ENCODE results near the gene ZNF804B.

The ZNF804B gene

DNA sequence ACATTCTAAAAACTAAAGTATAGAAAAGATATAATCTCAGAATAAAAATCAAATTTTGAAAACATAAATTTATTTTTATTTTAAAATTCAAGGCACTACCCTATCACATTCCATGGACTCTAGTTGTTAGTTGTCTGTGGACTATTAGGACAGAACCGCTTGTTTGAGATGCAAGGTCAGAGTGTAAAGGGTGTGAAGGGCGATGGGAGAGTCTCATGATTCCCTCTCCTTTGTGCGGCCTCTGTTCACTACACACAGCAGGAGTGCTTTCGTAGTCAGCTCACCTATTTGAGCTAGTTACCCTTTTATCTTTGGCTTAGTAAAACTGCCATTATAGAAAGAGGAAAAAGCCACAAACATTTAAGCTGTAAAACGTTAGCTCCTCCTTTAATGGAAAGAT is 225.8 kb downstream of the ZNF804B start:
- no peaks in the 10 kb centered on the region for H3K9me3 ChIP-seq (ENCODE audit: control insufficient read depth in 1 of 2, low read length in 2 of 2)
- no peak overlapping the region for H3K4me3 ChIP-seq (ENCODE audit: low read depth in 1 of 2, low read length in 2 of 2)
- H3K27ac ChIP-seq (ENCODE audit: low read length) = no peak overlapping the region
- no peaks in the 10 kb centered on the region for H3K27me3 ChIP-seq (ENCODE audit: low read depth, low read length)
- H3K36me3 ChIP-seq (ENCODE audit: control insufficient read depth in 1 of 2, insufficient read depth in 2 of 2, low read length in 2 of 2) = no peaks in the 10 kb centered on the region
- peaks cover 0 to 9% of the 10 kb centered on the region in 2 donors for H3K4me1 ChIP-seq (ENCODE audit: control insufficient read depth in 1 of 2, insufficient read depth in 2 of 2, low read length in 2 of 2)

DNA sequence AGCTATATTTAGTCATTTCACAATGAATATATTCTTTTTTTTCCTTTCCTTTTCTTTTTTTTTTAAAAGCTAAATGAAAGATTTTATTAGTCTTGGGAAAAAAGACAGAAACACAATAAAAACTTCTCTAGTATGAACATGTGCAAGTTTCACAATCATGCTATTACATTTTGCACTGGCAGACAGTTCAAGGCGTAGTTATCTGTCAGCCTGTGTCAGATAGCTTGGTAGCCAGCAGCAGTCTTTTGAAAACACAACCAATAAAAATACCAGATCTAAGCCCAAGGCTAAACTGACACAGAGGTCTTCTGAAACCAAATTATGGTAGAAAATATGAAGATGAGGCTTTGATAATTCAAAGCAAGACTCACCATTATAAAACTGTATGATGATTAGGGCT is 241.8 kb downstream of the ZNF804B start:
- Histone ChIP-seq H3K36me3 (ENCODE audit: control insufficient read depth in 1 of 2, insufficient read depth in 2 of 2, low read length in 2 of 2) (no peaks in the 10 kb centered on the region), H3K27ac (ENCODE audit: low read length) (no peak overlapping the region), H3K4me3 (ENCODE audit: low read depth in 1 of 2, low read length in 2 of 2) (no peak overlapping the region), H3K27me3 (ENCODE audit: low read depth, low read length) (no peaks in the 10 kb centered on the region), H3K9me3 (ENCODE audit: control insufficient read depth in 1 of 2, low read length in 2 of 2) (no peaks in the 10 kb centered on the region), H3K4me1 (ENCODE audit: control insufficient read depth in 1 of 2, insufficient read depth in 2 of 2, low read length in 2 of 2) (peaks cover 0 to 7% of the 10 kb centered on the region in 2 donors)

GRCh38 chr7:89002981-89003956 is 243.8 kb downstream of the ZNF804B start:
- Histone ChIP-seq H3K4me1 (ENCODE audit: control insufficient read depth in 1 of 2, insufficient read depth in 2 of 2, low read length in 2 of 2) (peaks cover 0 to 7% of the 10 kb centered on the region in 2 donors), H3K36me3 (ENCODE audit: control insufficient read depth in 1 of 2, insufficient read depth in 2 of 2, low read length in 2 of 2) (no peaks in the 10 kb centered on the region), H3K27ac (ENCODE audit: low read length) (no peak overlapping the region), H3K9me3 (ENCODE audit: control insufficient read depth in 1 of 2, low read length in 2 of 2) (no peaks in the 10 kb centered on the region), H3K4me3 (ENCODE audit: low read depth in 1 of 2, low read length in 2 of 2) (peak overlapping the region; percentile 50 to 67), H3K27me3 (ENCODE audit: low read depth, low read length) (no peaks in the 10 kb centered on the region)

DNA sequence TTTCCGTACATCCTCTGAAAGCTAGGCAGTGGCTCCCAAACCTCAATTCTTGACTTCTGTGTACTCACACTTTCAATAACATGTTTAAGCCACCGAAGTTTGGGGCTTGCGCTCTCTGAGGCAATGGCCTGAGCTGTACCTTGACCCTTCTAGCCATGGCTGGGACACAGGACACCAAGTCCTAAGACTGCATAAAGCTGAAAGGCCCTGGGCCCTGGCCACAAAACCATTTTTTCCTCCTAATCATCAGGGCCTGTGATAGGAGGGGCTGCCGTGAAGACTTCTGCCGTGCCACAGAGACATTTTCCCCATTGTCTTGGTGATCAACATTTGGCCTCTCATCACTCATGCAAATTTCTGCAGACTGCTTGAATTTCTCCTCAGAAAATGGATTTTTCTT is 252.5 kb downstream of the ZNF804B start:
- Histone ChIP-seq H3K4me3 (ENCODE audit: low read depth in 1 of 2, low read length in 2 of 2) (no peak overlapping the region), H3K27ac (ENCODE audit: low read length) (no peak overlapping the region), H3K27me3 (ENCODE audit: low read depth, low read length) (no peaks in the 10 kb centered on the region)

GRCh38 chr7:89017695-89018094 is 258.2 kb downstream of the ZNF804B start:
- H3K4me1 ChIP-seq (ENCODE audit: control insufficient read depth in 1 of 2, insufficient read depth in 2 of 2, low read length in 2 of 2) = no peaks in the 10 kb centered on the region
- no peak overlapping the region for H3K4me3 ChIP-seq (ENCODE audit: low read depth in 1 of 2, low read length in 2 of 2)
- H3K36me3 ChIP-seq (ENCODE audit: control insufficient read depth in 1 of 2, insufficient read depth in 2 of 2, low read length in 2 of 2) = no peaks in the 10 kb centered on the region
- H3K27ac ChIP-seq (ENCODE audit: low read length) = no peak overlapping the region
- peaks cover 0 to 4% of the 10 kb centered on the region in 2 donors for H3K9me3 ChIP-seq (ENCODE audit: control insufficient read depth in 1 of 2, low read length in 2 of 2)
- no peaks in the 10 kb centered on the region for H3K27me3 ChIP-seq (ENCODE audit: low read depth, low read length)

More for the DNA sequence above, 252.5 kb downstream of the ZNF804B start:
- Histone ChIP-seq H3K36me3 (ENCODE audit: control insufficient read depth in 1 of 2, insufficient read depth in 2 of 2, low read length in 2 of 2) (no peaks in the 10 kb centered on the region), H3K9me3 (ENCODE audit: control insufficient read depth in 1 of 2, low read length in 2 of 2) (no peaks in the 10 kb centered on the region), H3K4me1 (ENCODE audit: control insufficient read depth in 1 of 2, insufficient read depth in 2 of 2, low read length in 2 of 2) (no peaks in the 10 kb centered on the region)

GRCh38 chr7:89021741-89022140 is 262.2 kb downstream of the ZNF804B start:
- H3K9me3 ChIP-seq (ENCODE audit: control insufficient read depth in 1 of 2, low read length in 2 of 2) = peaks cover 0 to 4% of the 10 kb centered on the region in 2 donors
- no peaks in the 10 kb centered on the region for H3K36me3 ChIP-seq (ENCODE audit: control insufficient read depth in 1 of 2, insufficient read depth in 2 of 2, low read length in 2 of 2)

DNA sequence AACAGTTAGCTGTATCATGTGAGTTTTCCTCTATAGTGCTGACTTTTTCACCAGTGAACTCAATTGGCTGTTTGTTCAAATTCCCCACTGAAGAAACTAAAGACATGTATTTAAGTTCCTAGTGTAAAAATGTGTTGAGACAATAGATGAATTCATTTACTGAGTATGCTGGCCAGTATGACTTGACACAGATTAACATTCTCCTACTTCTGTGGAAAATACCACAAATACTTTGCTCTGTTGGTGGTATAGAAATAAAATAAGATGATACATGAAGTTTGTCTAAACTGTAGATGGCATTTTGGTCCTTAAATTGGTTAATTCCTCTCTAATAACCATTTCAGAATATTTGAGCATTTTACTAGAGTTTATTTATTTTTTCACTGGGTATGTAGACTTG is 263.7 kb downstream of the ZNF804B start:
- no peak overlapping the region for H3K4me3 ChIP-seq (ENCODE audit: low read depth in 1 of 2, low read length in 2 of 2)
- H3K27ac ChIP-seq (ENCODE audit: low read length) = no peak overlapping the region
- H3K9me3 ChIP-seq (ENCODE audit: control insufficient read depth in 1 of 2, low read length in 2 of 2) = peaks cover 0 to 4% of the 10 kb centered on the region in 2 donors
- H3K4me1 ChIP-seq (ENCODE audit: control insufficient read depth in 1 of 2, insufficient read depth in 2 of 2, low read length in 2 of 2) = no peaks in the 10 kb centered on the region
- H3K27me3 ChIP-seq (ENCODE audit: low read depth, low read length) = no peaks in the 10 kb centered on the region
- no peaks in the 10 kb centered on the region for H3K36me3 ChIP-seq (ENCODE audit: control insufficient read depth in 1 of 2, insufficient read depth in 2 of 2, low read length in 2 of 2)

More at GRCh38 chr7:89021741-89022140, 262.2 kb downstream of the ZNF804B start:
- no peaks in the 10 kb centered on the region for H3K4me1 ChIP-seq (ENCODE audit: control insufficient read depth in 1 of 2, insufficient read depth in 2 of 2, low read length in 2 of 2)
- no peak overlapping the region for H3K27ac ChIP-seq (ENCODE audit: low read length)
- no peak overlapping the region for H3K4me3 ChIP-seq (ENCODE audit: low read depth in 1 of 2, low read length in 2 of 2)
- no peaks in the 10 kb centered on the region for H3K27me3 ChIP-seq (ENCODE audit: low read depth, low read length)

DNA sequence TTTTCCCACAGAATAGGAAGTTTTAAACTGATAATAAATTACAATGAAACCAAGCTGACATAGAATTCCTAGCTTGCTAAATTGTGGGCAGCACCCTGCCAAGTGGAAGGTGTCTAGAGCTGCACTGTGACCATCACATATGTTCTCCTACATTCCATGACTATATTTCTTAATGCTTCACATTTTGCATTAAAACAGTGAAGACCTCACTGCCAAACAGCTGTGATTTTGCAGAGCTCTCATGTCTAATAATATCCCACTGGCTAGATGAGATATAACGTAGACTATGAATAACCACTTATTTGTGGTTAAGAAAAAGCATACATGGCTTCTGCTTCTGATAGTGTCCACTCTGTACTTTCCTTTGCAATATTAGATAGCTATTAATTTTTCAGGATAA is 264.4 kb downstream of the ZNF804B start:
- Histone ChIP-seq H3K27ac (ENCODE audit: low read length) (no peak overlapping the region), H3K4me3 (ENCODE audit: low read depth in 1 of 2, low read length in 2 of 2) (no peak overlapping the region), H3K27me3 (ENCODE audit: low read depth, low read length) (no peaks in the 10 kb centered on the region), H3K4me1 (ENCODE audit: control insufficient read depth in 1 of 2, insufficient read depth in 2 of 2, low read length in 2 of 2) (no peaks in the 10 kb centered on the region), H3K9me3 (ENCODE audit: control insufficient read depth in 1 of 2, low read length in 2 of 2) (no peaks in the 10 kb centered on the region), H3K36me3 (ENCODE audit: control insufficient read depth in 1 of 2, insufficient read depth in 2 of 2, low read length in 2 of 2) (no peaks in the 10 kb centered on the region)

DNA sequence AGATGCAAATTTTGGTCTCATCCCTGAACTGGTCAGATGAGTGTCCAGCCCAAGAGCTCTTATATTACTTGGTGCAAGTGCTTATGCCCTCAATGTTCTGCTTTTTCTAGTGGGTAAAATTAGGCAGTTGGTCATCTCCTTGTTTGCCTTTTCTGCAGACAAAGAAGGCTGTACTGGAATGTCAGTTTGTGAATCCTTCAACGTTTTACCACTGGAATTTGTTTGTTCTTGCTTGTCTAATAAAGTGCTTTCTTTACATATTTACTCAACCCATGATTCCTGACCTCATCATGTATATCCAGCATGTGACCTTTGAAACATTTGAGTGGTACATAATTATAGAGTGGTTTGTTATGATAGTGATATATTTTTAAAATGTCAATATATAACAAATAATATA is 268.3 kb downstream of the ZNF804B start:
- Histone ChIP-seq H3K36me3 (ENCODE audit: control insufficient read depth in 1 of 2, insufficient read depth in 2 of 2, low read length in 2 of 2) (no peaks in the 10 kb centered on the region), H3K27ac (ENCODE audit: low read length) (no peak overlapping the region), H3K4me1 (ENCODE audit: control insufficient read depth in 1 of 2, insufficient read depth in 2 of 2, low read length in 2 of 2) (no peaks in the 10 kb centered on the region), H3K9me3 (ENCODE audit: control insufficient read depth in 1 of 2, low read length in 2 of 2) (no peaks in the 10 kb centered on the region), H3K27me3 (ENCODE audit: low read depth, low read length) (no peaks in the 10 kb centered on the region), H3K4me3 (ENCODE audit: low read depth in 1 of 2, low read length in 2 of 2) (no peak overlapping the region)

DNA sequence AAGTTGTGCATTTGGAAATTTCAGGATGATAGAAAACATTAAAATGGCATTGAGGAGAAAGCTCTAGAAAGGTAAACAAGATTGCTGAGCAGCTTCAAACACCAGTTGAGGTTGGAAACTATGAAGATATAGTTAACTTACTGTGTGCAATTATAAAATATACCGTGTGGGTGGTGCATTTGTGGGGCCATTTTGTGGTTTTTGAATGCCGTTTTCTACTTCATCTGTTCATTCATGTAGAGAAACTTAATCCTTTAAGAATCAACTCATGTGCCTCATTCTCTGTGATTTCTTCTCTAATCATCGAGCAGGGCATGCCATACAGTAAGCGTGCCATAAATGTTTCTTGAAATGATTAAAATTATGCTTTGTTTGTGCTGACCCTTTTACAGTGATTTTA is 268.8 kb downstream of the ZNF804B start:
- Histone ChIP-seq H3K9me3 (ENCODE audit: control insufficient read depth in 1 of 2, low read length in 2 of 2) (no peaks in the 10 kb centered on the region), H3K27me3 (ENCODE audit: low read depth, low read length) (no peaks in the 10 kb centered on the region), H3K4me1 (ENCODE audit: control insufficient read depth in 1 of 2, insufficient read depth in 2 of 2, low read length in 2 of 2) (no peaks in the 10 kb centered on the region), H3K27ac (ENCODE audit: low read length) (no peak overlapping the region), H3K36me3 (ENCODE audit: control insufficient read depth in 1 of 2, insufficient read depth in 2 of 2, low read length in 2 of 2) (no peaks in the 10 kb centered on the region), H3K4me3 (ENCODE audit: low read depth in 1 of 2, low read length in 2 of 2) (no peak overlapping the region)

GRCh38 chr7:89029864-89030263 is 270.4 kb downstream of the ZNF804B start:
- H3K4me3 ChIP-seq (ENCODE audit: low read depth in 1 of 2, low read length in 2 of 2) = no peak overlapping the region
- no peaks in the 10 kb centered on the region for H3K9me3 ChIP-seq (ENCODE audit: control insufficient read depth in 1 of 2, low read length in 2 of 2)
- H3K27me3 ChIP-seq (ENCODE audit: low read depth, low read length) = no peaks in the 10 kb centered on the region
- H3K4me1 ChIP-seq (ENCODE audit: control insufficient read depth in 1 of 2, insufficient read depth in 2 of 2, low read length in 2 of 2) = no peaks in the 10 kb centered on the region
- no peak overlapping the region for H3K27ac ChIP-seq (ENCODE audit: low read length)
- H3K36me3 ChIP-seq (ENCODE audit: control insufficient read depth in 1 of 2, insufficient read depth in 2 of 2, low read length in 2 of 2) = no peaks in the 10 kb centered on the region

All from muscle layer of duodenum (tissue), 2 donors.